PC-3 (cell line): ENCODE results near the gene LCORL. TPM values are rescaled to one million over a fixed set of nuclear protein-coding genes. Genes with fewer than 3 reads are reported as not detected.

Source experiments
- ATAC-seq: fragments of 200-7000 bp; cut with Tn5 transposase; 2 replicates; pipeline ENCODE4 v1.9.1; 2020; ENCODE audit warnings: mild to moderate bottlenecking, moderate library complexity
- BruUV-seq: library from RNA; stranded (reverse); fragments of 400-500 nt; replicated peaks from 2 replicates; lab custom pipeline; 2021; lab: Mats Ljungman, UMichigan
- CTCF ChIA-PET: fragments of 300-600 bp; sonication (Branson Sonifier 250); formaldehyde crosslinking; loops from one replicate; lab custom pipeline; 2022; ENCODE audit warnings: antibody characterized with exemption; lab: Charles Lee
- POLR2A ChIA-PET: fragments of 300-600 bp; sonication (Branson Sonifier 250); formaldehyde crosslinking; loops from one replicate; lab custom pipeline; 2022; ENCODE audit warnings: antibody characterized with exemption; ENCODE audit not compliant: unreplicated experiment; lab: Charles Lee
- DNase-seq: peaks from one replicate; pipeline ENCODE4 v3.0.0-alpha.2; 2015
- H2AFZ ChIP-seq: fragments of 300-600 bp; sonication (generic); 2 replicates; pipeline ENCODE4 v1.6.0; 2016; ENCODE audit warnings: antibody characterized with exemption, low read length
- H3F3A ChIP-seq: fragments of 300-600 bp; sonication (generic); one replicate; pipeline ENCODE4 v1.6.0; 2017; ENCODE audit warnings: antibody characterized with exemption, low read length, control low read depth, mild to moderate bottlenecking; ENCODE audit not compliant: unreplicated experiment
- H3K27ac ChIP-seq: fragments of 300-600 bp; sonication (generic); 2 replicates; pipeline ENCODE4 v1.5.1; 2016; ENCODE audit warnings: mild to moderate bottlenecking, low read length
- H3K27me3 ChIP-seq: fragments of 300-600 bp; sonication (generic); 2 replicates; pipeline ENCODE4 v1.6.1; 2016; ENCODE audit warnings: low read length, mixed read lengths
- H3K36me3 ChIP-seq: fragments of 300-600 bp; sonication (generic); 2 replicates; pipeline ENCODE4 v1.6.1; 2016; ENCODE audit warnings: low read depth, mixed run types, low read length, mixed read lengths
- H3K4me1 ChIP-seq: fragments of 300-600 bp; sonication (generic); 2 replicates; pipeline ENCODE4 v1.5.1; 2016; ENCODE audit warnings: low read length; ENCODE audit not compliant: insufficient read depth
- H3K4me2 ChIP-seq: fragments of 300-600 bp; sonication (generic); 2 replicates; pipeline ENCODE4 v1.6.0; 2016; ENCODE audit warnings: low read length
- H3K4me3 ChIP-seq: fragments of 300-600 bp; sonication (generic); 2 replicates; pipeline ENCODE4 v1.5.1; 2016; ENCODE audit warnings: mild to moderate bottlenecking, low read length, mixed read lengths
- H3K79me2 ChIP-seq: fragments of 300-600 bp; sonication (generic); 2 replicates; pipeline ENCODE4 v1.6.1; 2017; ENCODE audit warnings: low read length, mixed read lengths
- H3K9ac ChIP-seq: fragments of 300-600 bp; sonication (generic); 2 replicates; pipeline ENCODE4 v1.6.0; 2016; ENCODE audit warnings: mild to moderate bottlenecking, low read length
- H3K9me2 ChIP-seq: fragments of 300-600 bp; sonication (generic); replicated peaks from 2 replicates; pipeline ENCODE4 v1.6.1; 2016; ENCODE audit warnings: mixed run types, low read length, mixed read lengths
- H3K9me3 ChIP-seq: fragments of 300-600 bp; sonication (generic); 2 replicates; pipeline ENCODE4 v1.6.1; 2016; ENCODE audit warnings: low read length, mixed read lengths
- H4K20me1 ChIP-seq: fragments of 300-600 bp; sonication (generic); 2 replicates; pipeline ENCODE4 v1.6.1; 2016; ENCODE audit warnings: low read length, mixed read lengths
- EZH2 ChIP-seq: fragments of 300-600 bp; sonication (generic); IDR thresholded peaks from one replicate; pipeline ENCODE4 v1.6.1; 2017; ENCODE audit warnings: antibody characterized with exemption, mild to moderate bottlenecking, low read length; ENCODE audit not compliant: unreplicated experiment
- EZH2phosphoT487 ChIP-seq: fragments of 300-600 bp; sonication (generic); IDR thresholded peaks from 2 replicates; pipeline ENCODE4 v1.6.1; 2018; ENCODE audit warnings: mild to moderate bottlenecking, antibody characterized with exemption, low read length, borderline replicate concordance
- intact Hi-C: fragments of 100-400 bp; cut with micrococcal nuclease; formaldehyde crosslinking; loops from 2 replicates; pipeline ENCODE4 v1.9.0; 2023
- total RNA-seq: library from RNA; depleted of rRNA; stranded (reverse); fragments of >200 nt; gene quantifications from 2 replicates; pipeline ENCODE4 v1.2.3, GENCODE V29; 2014
- TF ChIP-seq, protein P1 (sequence below): fragments of 300-600 bp; sonication (generic); conservative IDR thresholded peaks from 2 replicates; pipeline ENCODE4 v1.5.1; 2017; ENCODE audit warnings: antibody characterized with exemption, low read depth, mild to moderate bottlenecking, low read length

The LCORL gene
- total RNA-seq, 1 experiment from 2014 or later: 2.9 TPM

DNA sequence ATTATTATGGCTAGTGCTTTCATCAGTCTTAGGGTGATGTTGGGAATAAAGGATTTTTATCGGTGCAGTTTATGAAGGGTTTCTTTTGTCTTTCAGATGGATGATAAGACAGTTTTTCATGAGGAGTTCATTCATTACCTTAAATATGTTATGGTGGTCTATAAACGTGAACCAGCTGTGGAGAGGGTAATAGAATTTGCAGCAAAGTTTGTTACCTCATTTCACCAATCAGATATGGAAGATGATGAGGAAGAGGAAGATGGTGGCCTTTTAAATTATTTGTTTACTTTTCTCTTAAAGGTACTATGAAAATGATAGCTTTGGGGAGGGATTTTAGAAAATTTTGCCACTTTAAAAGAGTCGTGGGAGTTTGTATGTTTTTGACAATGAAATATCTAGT, 209.4 kb downstream of the LCORL start:
- Histone ChIP-seq H3K79me2 (peaks cover 95% of the 10 kb centered on the region), H3K27me3 (no peaks in the 10 kb centered on the region), H3K4me1 (peaks cover 20% of the 10 kb centered on the region), H2AFZ (no peak overlapping the region), H3F3A (no peaks in the 10 kb centered on the region), H3K9me2 (no peaks in the 10 kb centered on the region), H4K20me1 (peaks cover 25% of the 10 kb centered on the region; the same call in 1 of the 2 replicates), H3K27ac (no peak overlapping the region), H3K4me3 (peak overlapping the region; percentile 99), H3K9ac (peak overlapping the region; percentile 99), H3K9me3 (no peaks in the 10 kb centered on the region), H3K4me2 (peak overlapping the region; percentile 87), H3K36me3 (peaks cover 21% of the 10 kb centered on the region)
- BruUV-seq: no TSS peak
- ChIA-PET CTCF (no interaction called here), POLR2A (no interaction called here)
- DNase-seq (no peak), ATAC-seq (no peak)
- intact Hi-C loops: loop anchor here (1.0 to 10.0 kb wide), 2 partner anchors 183 to 209 kb away; partner anchors contain the start of gene LCORL
- TF ChIP-seq EZH2phosphoT487 (no peak), EZH2 (no peak)
- TF ChIP-seq, protein P1, sequence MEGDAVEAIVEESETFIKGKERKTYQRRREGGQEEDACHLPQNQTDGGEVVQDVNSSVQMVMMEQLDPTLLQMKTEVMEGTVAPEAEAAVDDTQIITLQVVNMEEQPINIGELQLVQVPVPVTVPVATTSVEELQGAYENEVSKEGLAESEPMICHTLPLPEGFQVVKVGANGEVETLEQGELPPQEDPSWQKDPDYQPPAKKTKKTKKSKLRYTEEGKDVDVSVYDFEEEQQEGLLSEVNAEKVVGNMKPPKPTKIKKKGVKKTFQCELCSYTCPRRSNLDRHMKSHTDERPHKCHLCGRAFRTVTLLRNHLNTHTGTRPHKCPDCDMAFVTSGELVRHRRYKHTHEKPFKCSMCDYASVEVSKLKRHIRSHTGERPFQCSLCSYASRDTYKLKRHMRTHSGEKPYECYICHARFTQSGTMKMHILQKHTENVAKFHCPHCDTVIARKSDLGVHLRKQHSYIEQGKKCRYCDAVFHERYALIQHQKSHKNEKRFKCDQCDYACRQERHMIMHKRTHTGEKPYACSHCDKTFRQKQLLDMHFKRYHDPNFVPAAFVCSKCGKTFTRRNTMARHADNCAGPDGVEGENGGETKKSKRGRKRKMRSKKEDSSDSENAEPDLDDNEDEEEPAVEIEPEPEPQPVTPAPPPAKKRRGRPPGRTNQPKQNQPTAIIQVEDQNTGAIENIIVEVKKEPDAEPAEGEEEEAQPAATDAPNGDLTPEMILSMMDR: no peak

DNA sequence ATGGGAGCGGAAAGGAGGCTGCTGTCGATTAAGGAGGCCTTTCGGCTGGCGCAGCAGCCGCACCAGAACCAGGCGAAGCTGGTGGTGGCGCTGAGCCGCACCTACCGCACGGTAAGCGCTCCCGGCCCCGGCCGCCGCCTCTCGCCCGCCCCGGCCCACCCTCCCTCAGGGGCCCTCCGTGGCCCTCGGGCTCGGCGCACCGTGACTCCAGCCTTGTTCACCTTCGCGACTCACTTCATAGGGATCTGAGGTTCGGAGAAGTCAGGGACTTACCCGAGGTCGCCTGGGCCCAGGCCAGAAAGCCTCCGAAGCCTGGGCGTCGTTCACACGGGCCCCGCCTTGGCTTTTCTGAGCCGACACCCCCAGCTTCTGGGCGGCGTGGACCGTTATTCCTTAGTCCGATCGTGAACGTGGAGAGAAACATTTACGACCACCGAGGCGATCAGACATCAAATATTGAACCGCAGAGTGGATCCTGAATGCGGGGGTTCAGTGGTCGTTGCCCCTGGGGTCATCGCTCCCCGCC, 210.4 kb downstream of the LCORL start:
- Histone ChIP-seq H3K36me3 (peaks cover 16% of the 10 kb centered on the region), H4K20me1 (peaks cover 27% of the 10 kb centered on the region; the same call in 1 of the 2 replicates), H3K9me2 (no peaks in the 10 kb centered on the region), H3K9me3 (no peaks in the 10 kb centered on the region), H2AFZ (peak overlapping the region; percentile 83), H3K27me3 (no peaks in the 10 kb centered on the region), H3K27ac (peak overlapping the region; percentile 32; the same call in 1 of the 2 replicates), H3K79me2 (peaks cover 99% of the 10 kb centered on the region), H3K4me3 (peak overlapping the region; percentile 99), H3K4me2 (peak overlapping the region; percentile 87), H3K9ac (peak overlapping the region; percentile 99), H3K4me1 (peaks cover 23% of the 10 kb centered on the region), H3F3A (no peaks in the 10 kb centered on the region)
- POLR2A ChIA-PET: no interaction called here
- CTCF ChIA-PET: interaction anchor here (0.6 kb wide), 1 partner anchor 82 kb away, joined by 6 read pairs; no protein-coding TSS in a partner anchor
- peak; percentile 31 for ATAC-seq
- intact Hi-C loops: loop anchor here (10.0 kb wide), 1 partner anchor 184 kb away; no protein-coding TSS in a partner anchor
- no peak for TF ChIP-seq EZH2
- TF ChIP-seq EZH2phosphoT487: no peak
- TF ChIP-seq, protein P1: no peak
- no peak for DNase-seq
- no TSS peak for BruUV-seq
